ENCODE data around the gene OCLN. TPM values are rescaled to one million over a fixed set of nuclear protein-coding genes. Genes with fewer than 3 reads are reported as not detected.
"Not testable (repeated sequence)": the region's sequence is repeated elsewhere in the genome, so short reads cannot be mapped to it uniquely, and the experiment has no call there.

The OCLN gene
- total RNA-seq, 1 experiment from 2014 or later = 77.4 TPM

GRCh38 chr5:69509212-69509611, 16.6 kb downstream of the OCLN start:
- H3K4me3 ChIP-seq = no peak overlapping the region
- TF ChIP-seq, protein P1, sequence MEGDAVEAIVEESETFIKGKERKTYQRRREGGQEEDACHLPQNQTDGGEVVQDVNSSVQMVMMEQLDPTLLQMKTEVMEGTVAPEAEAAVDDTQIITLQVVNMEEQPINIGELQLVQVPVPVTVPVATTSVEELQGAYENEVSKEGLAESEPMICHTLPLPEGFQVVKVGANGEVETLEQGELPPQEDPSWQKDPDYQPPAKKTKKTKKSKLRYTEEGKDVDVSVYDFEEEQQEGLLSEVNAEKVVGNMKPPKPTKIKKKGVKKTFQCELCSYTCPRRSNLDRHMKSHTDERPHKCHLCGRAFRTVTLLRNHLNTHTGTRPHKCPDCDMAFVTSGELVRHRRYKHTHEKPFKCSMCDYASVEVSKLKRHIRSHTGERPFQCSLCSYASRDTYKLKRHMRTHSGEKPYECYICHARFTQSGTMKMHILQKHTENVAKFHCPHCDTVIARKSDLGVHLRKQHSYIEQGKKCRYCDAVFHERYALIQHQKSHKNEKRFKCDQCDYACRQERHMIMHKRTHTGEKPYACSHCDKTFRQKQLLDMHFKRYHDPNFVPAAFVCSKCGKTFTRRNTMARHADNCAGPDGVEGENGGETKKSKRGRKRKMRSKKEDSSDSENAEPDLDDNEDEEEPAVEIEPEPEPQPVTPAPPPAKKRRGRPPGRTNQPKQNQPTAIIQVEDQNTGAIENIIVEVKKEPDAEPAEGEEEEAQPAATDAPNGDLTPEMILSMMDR (conservative IDR thresholded peaks at IDR 0.05) = no peak
- H3K4me1 ChIP-seq (replicated peaks; ENCODE audit: insufficient read depth) = peaks cover 42% of the 10 kb centered on the region
- H3K27ac ChIP-seq = no peak overlapping the region
- H3F3A ChIP-seq (ENCODE audit: insufficient read depth, low read depth) = peaks cover 40% of the 10 kb centered on the region
- H4K20me1 ChIP-seq (ENCODE audit: insufficient read depth) = no peaks in the 10 kb centered on the region
- no peak overlapping the region for H2AFZ ChIP-seq
- peaks cover 61% of the 10 kb centered on the region for H3K36me3 ChIP-seq (ENCODE audit: low read depth)
- DNase-seq = no peak
- intact Hi-C loops (cut with micrococcal nuclease; ENCODE audit: unreplicated experiment) = no loop called here
- no peaks in the 10 kb centered on the region for H3K27me3 ChIP-seq (ENCODE audit: insufficient read depth, low read depth)
- no peak overlapping the region for H3K4me2 ChIP-seq
- POLR2A ChIA-PET (ENCODE audit: unreplicated experiment) = no interaction called here
- no peaks in the 10 kb centered on the region for H3K9me2 ChIP-seq (ENCODE audit: insufficient read depth)
- no peaks in the 10 kb centered on the region for H3K9me3 ChIP-seq (ENCODE audit: insufficient read depth, low read depth)
- peaks cover 90% of the 10 kb centered on the region for H3K79me2 ChIP-seq (ENCODE audit: low read depth)
- no TSS peak for BruUV-seq (replicated peaks)
- CTCF ChIA-PET = no interaction called here

GRCh38 chr5:69510694-69511093, 18.1 kb downstream of the OCLN start:
- H3F3A ChIP-seq (ENCODE audit: insufficient read depth, low read depth) = peaks cover 41% of the 10 kb centered on the region
- no peak for TF ChIP-seq EZH2 (IDR thresholded peaks at IDR 0.05; ENCODE audit: low read depth)
- TF ChIP-seq, protein P1 (conservative IDR thresholded peaks at IDR 0.05) = no peak
- no peak overlapping the region for H3K27ac ChIP-seq
- H3K9me3 ChIP-seq (ENCODE audit: insufficient read depth, low read depth) = no peaks in the 10 kb centered on the region
- H3K4me1 ChIP-seq (replicated peaks; ENCODE audit: insufficient read depth) = peaks cover 42% of the 10 kb centered on the region
- ChIA-PET POLR2A (ENCODE audit: unreplicated experiment) (no interaction called here), CTCF (no interaction called here)
- BruUV-seq (replicated peaks) = no TSS peak
- no peaks in the 10 kb centered on the region for H3K27me3 ChIP-seq (ENCODE audit: insufficient read depth, low read depth)
- H3K9me2 ChIP-seq (ENCODE audit: insufficient read depth) = no peaks in the 10 kb centered on the region
- no peak overlapping the region for H3K4me2 ChIP-seq
- intact Hi-C loops (cut with micrococcal nuclease; ENCODE audit: unreplicated experiment) = no loop called here
- no peaks in the 10 kb centered on the region for H4K20me1 ChIP-seq (ENCODE audit: insufficient read depth)
- peaks cover 50% of the 10 kb centered on the region for H3K36me3 ChIP-seq (ENCODE audit: low read depth)
- H2AFZ ChIP-seq = no peak overlapping the region
- DNase-seq = no peak
- H3K4me3 ChIP-seq = no peak overlapping the region
- H3K79me2 ChIP-seq (ENCODE audit: low read depth) = peaks cover 79% of the 10 kb centered on the region

- Histone ChIP-seq H3K4me2 (peak overlapping the region; percentile 50), H3K4me3 (peak overlapping the region; percentile 15; the same call in 1 of the 2 replicates), H4K20me1 (ENCODE audit: insufficient read depth) (no peaks in the 10 kb centered on the region), H3K27me3 (ENCODE audit: insufficient read depth, low read depth) (no peaks in the 10 kb centered on the region), H3K27ac (peak overlapping the region; percentile 92), H3K36me3 (ENCODE audit: low read depth) (peaks cover 34% of the 10 kb centered on the region), H3K79me2 (ENCODE audit: low read depth) (peaks cover 66% of the 10 kb centered on the region), H3K4me1 (replicated peaks; ENCODE audit: insufficient read depth) (peaks cover 49% of the 10 kb centered on the region), H2AFZ (no peak overlapping the region), H3K9me2 (ENCODE audit: insufficient read depth) (no peaks in the 10 kb centered on the region), H3K9me3 (ENCODE audit: insufficient read depth, low read depth) (no peaks in the 10 kb centered on the region), H3F3A (ENCODE audit: insufficient read depth, low read depth) (peaks cover 57% of the 10 kb centered on the region)
- ChIA-PET POLR2A (ENCODE audit: unreplicated experiment) (no interaction called here), CTCF (no interaction called here)
- TF ChIP-seq, protein P1 (conservative IDR thresholded peaks at IDR 0.05) = no peak
- TF ChIP-seq EZH2 (IDR thresholded peaks at IDR 0.05; ENCODE audit: low read depth) = no peak
- peak in 1 of 2 experiments; percentile 79 for DNase-seq
- intact Hi-C loops (cut with micrococcal nuclease; ENCODE audit: unreplicated experiment) = no loop called here
- no TSS peak for BruUV-seq (replicated peaks)
Observed at GRCh38 chr5:69512740-69513260, 20.2 kb downstream of the OCLN start.

GRCh38 chr5:69515570-69515969, 23.0 kb downstream of the OCLN start:
- Histone ChIP-seq H3K36me3 (ENCODE audit: low read depth) (peaks cover 11% of the 10 kb centered on the region), H3F3A (ENCODE audit: insufficient read depth, low read depth) (peaks cover 81% of the 10 kb centered on the region), H3K4me1 (replicated peaks; ENCODE audit: insufficient read depth) (peaks cover 77% of the 10 kb centered on the region), H3K79me2 (ENCODE audit: low read depth) (peaks cover 64% of the 10 kb centered on the region)
- DNase-seq; H3K9me2 ChIP-seq (ENCODE audit: insufficient read depth); intact Hi-C loops (cut with micrococcal nuclease; ENCODE audit: unreplicated experiment); H3K4me2 ChIP-seq; H3K9me3 ChIP-seq (ENCODE audit: insufficient read depth, low read depth); H3K4me3 ChIP-seq; POLR2A ChIA-PET (ENCODE audit: unreplicated experiment); BruUV-seq (replicated peaks); H3K27me3 ChIP-seq (ENCODE audit: insufficient read depth, low read depth); H2AFZ ChIP-seq; CTCF ChIA-PET; H3K27ac ChIP-seq; H4K20me1 ChIP-seq (ENCODE audit: insufficient read depth): not testable (repeated sequence)
